Measurements from ENCODE around the gene SHE.
A peak's percentile ranks its signal among the peaks of the same experiment; 100 is the strongest.

The SHE gene

GRCh38 chr1:154497026-154497806, 5.0 kb downstream of the SHE start:
- H3K9me3 Mint-ChIP-seq: no peaks in the 10 kb centered on the region

GRCh38 chr1:154496383-154496782, 5.8 kb downstream of the SHE start:
- Mint-ChIP-seq H3K9me3 (no peaks in the 10 kb centered on the region), H3K27ac (no peak overlapping the region), H3K36me3 (ENCODE audit: low read depth) (no peaks in the 10 kb centered on the region), H3K27me3 (ENCODE audit: low read depth) (peaks cover 69% of the 10 kb centered on the region), H3K4me1 (no peaks in the 10 kb centered on the region), H3K4me3 (no peak overlapping the region)
- TF ChIP-seq CTCF (IDR thresholded peaks at IDR 0.05; ENCODE audit: unreplicated experiment in 3 of 3): no peak

More at GRCh38 chr1:154497026-154497806, 5.0 kb downstream of the SHE start:
- Mint-ChIP-seq H3K4me3 (no peak overlapping the region), H3K36me3 (ENCODE audit: low read depth) (no peaks in the 10 kb centered on the region), H3K27ac (no peak overlapping the region), H3K4me1 (no peaks in the 10 kb centered on the region), H3K27me3 (ENCODE audit: low read depth) (peaks cover 64% of the 10 kb centered on the region)
- TF ChIP-seq CTCF (IDR thresholded peaks at IDR 0.05; ENCODE audit: unreplicated experiment in 3 of 3): no peak

- Mint-ChIP-seq H3K9me3 (no peaks in the 10 kb centered on the region), H3K4me1 (no peaks in the 10 kb centered on the region), H3K27ac (no peak overlapping the region), H3K36me3 (ENCODE audit: low read depth) (no peaks in the 10 kb centered on the region), H3K27me3 (ENCODE audit: low read depth) (peaks cover 65% of the 10 kb centered on the region), H3K4me3 (no peak overlapping the region)
- TF ChIP-seq CTCF (IDR thresholded peaks at IDR 0.05; ENCODE audit: unreplicated experiment in 3 of 3): no peak
Observed at GRCh38 chr1:154495496-154496273, 6.5 kb downstream of the SHE start.

GRCh38 chr1:154493276-154493675, 8.9 kb downstream of the SHE start:
- no peak for TF ChIP-seq CTCF (IDR thresholded peaks at IDR 0.05; ENCODE audit: unreplicated experiment in 3 of 3)
- H3K27ac Mint-ChIP-seq: peak overlapping the region in 1 of 3 experiments; percentile 37
- no peak overlapping the region for H3K4me3 Mint-ChIP-seq
- H3K27me3 Mint-ChIP-seq (ENCODE audit: low read depth): peaks cover 46% of the 10 kb centered on the region
- H3K36me3 Mint-ChIP-seq (ENCODE audit: low read depth): no peaks in the 10 kb centered on the region
- no peaks in the 10 kb centered on the region for H3K9me3 Mint-ChIP-seq
- peaks cover 10% of the 10 kb centered on the region for H3K4me1 Mint-ChIP-seq

GRCh38 chr1:154492115-154492514, 10.1 kb downstream of the SHE start:
- H3K9me3 Mint-ChIP-seq: no peaks in the 10 kb centered on the region
- peaks cover 10% of the 10 kb centered on the region for H3K4me1 Mint-ChIP-seq
- H3K36me3 Mint-ChIP-seq (ENCODE audit: low read depth): no peaks in the 10 kb centered on the region
- TF ChIP-seq CTCF (IDR thresholded peaks at IDR 0.05; ENCODE audit: unreplicated experiment in 3 of 3): no peak
- H3K27me3 Mint-ChIP-seq (ENCODE audit: low read depth): peaks cover 37% of the 10 kb centered on the region
- H3K27ac Mint-ChIP-seq: no peak overlapping the region
- H3K4me3 Mint-ChIP-seq: no peak overlapping the region

Data from nephron (organoid).